GM12878 (cell line): ENCODE data around the gene ART3. TPM values are rescaled to one million over a fixed set of nuclear protein-coding genes. Genes with fewer than 3 reads are reported as not detected.
A peak's percentile ranks its signal among the peaks of the same experiment; 100 is the strongest.

Source experiments
- BCL11A ChIP-seq: IDR thresholded peaks from 2 replicates; pipeline ENCODE4 v1.6.1; 2011; ENCODE audit warnings: low read depth, low read length
- CBX3 ChIP-seq: fragments of 200-600 bp; sonication (generic); IDR thresholded peaks from 2 replicates; pipeline ENCODE4 v1.6.1; 2016; ENCODE audit warnings: low read depth, borderline replicate concordance
- GABPA ChIP-seq: IDR thresholded peaks from 2 replicates; pipeline ENCODE4 v1.6.1; 2014; ENCODE audit warnings: antibody characterized with exemption, low read depth, mild to moderate bottlenecking, inconsistent platforms
- JUNB ChIP-seq: IDR thresholded peaks from 2 replicates; pipeline ENCODE4 v1.6.1; 2016; ENCODE audit warnings: antibody characterized with exemption, mild to moderate bottlenecking
- MXI1 ChIP-seq: fragments of 150-350 bp; IDR thresholded peaks from 2 replicates; pipeline ENCODE4 v1.6.1; 2011; ENCODE audit warnings: low read depth, mild to moderate bottlenecking, inconsistent platforms, low read length, improper control_type of control experiment
- NR2C2 ChIP-seq: IDR thresholded peaks from 2 replicates; pipeline ENCODE4 v1.6.1; 2011; ENCODE audit warnings: borderline replicate concordance, low read depth; ENCODE audit not compliant: control insufficient read depth, insufficient read length
- PBX3 ChIP-seq: IDR thresholded peaks from 2 replicates; pipeline ENCODE4 v1.6.1; 2011; ENCODE audit warnings: mild to moderate bottlenecking, low read depth, low read length, moderate library complexity; ENCODE audit not compliant: insufficient replicate concordance
- POLR2AphosphoS5 ChIP-seq: IDR thresholded peaks from 2 replicates; pipeline ENCODE4 v1.6.1; 2011; ENCODE audit warnings: mild to moderate bottlenecking, low read length, inconsistent platforms
- POU2F2 ChIP-seq: IDR thresholded peaks from 3 replicates; pipeline ENCODE4 v1.6.1; 2011; ENCODE audit warnings: low read depth, mild to moderate bottlenecking, low read length, borderline replicate concordance
- SPI1 ChIP-seq: IDR thresholded peaks from 2 replicates; pipeline ENCODE4 v1.6.1; 2011; ENCODE audit warnings: low read depth, mild to moderate bottlenecking, low read length, moderate library complexity, borderline replicate concordance; ENCODE audit not compliant: insufficient read depth
- SRF ChIP-seq, 2 experiments: IDR thresholded peaks; 2 replicates each; pipeline ENCODE4 v1.6.1; 2011; ENCODE audit warnings: low read depth in 2 of 2, low read length in 2 of 2, mild to moderate bottlenecking in 1 of 2, moderate library complexity in 1 of 2
- ZBTB11 ChIP-seq: fragments of 450-650 bp; formaldehyde crosslinking; IDR thresholded peaks from 2 replicates; pipeline ENCODE4 v1.5.0; 2022; ENCODE audit warnings: mild to moderate bottlenecking, missing genetic modification characterization
- polyA plus RNA-seq, 11 experiments: library from polyadenylated mRNA; depleted of rRNA in 4 of 11; unstranded in 6 of 11; stranded (reverse) in 5 of 11; fragments of >200 nt; fragmentation: Nextera tagmentation in 4 of 11; fragmentation: Illumina TruSeq in 1 of 11; extraction: Ambion mirVana in 4 of 11; extraction: Trizol in 1 of 11; gene quantifications; 1 replicate in 1 of 11; 2 replicates in 10 of 11; pipeline versions ENCODE4 v1.2.1 to v1.2.3, GENCODE V29; 2011 to 2016; ENCODE audit warnings: inconsistent platforms in 2 of 11, missing spikeins in 2 of 11, low read depth in 1 of 11
- total RNA-seq, 4 experiments: library from RNA; depleted of rRNA in 3 of 4; stranded (reverse); fragments of >200 nt in 3 of 4; fragmentation: Illumina TruSeq in 1 of 4; extraction: Trizol in 1 of 4; gene quantifications; 2 replicates each; pipeline versions ENCODE4 v1.2.1 to v1.2.3, GENCODE V29; 2013 to 2021
- TF ChIP-seq, protein P1 (sequence below): IDR thresholded peaks from 2 replicates; pipeline ENCODE4 v1.6.1; 2012; ENCODE audit warnings: mild to moderate bottlenecking, low read depth, low read length
- TF ChIP-seq, protein P2 (sequence below): IDR thresholded peaks from 2 replicates; pipeline ENCODE4 v1.6.1; 2011; ENCODE audit warnings: low read depth, low read length, improper control_type of control experiment, borderline replicate concordance
- TF ChIP-seq, protein P3 (sequence below): fragments of 450-650 bp; IDR thresholded peaks from 2 replicates; pipeline ENCODE4 v1.6.1; 2017; ENCODE audit warnings: mild to moderate bottlenecking, moderate library complexity

ART3 gene
- total and polyA plus RNA-seq, 10 of the 15 experiments (the other 5 are each of a cell fraction or from before 2014, with no cell fraction given): 0.18 to 0.50 (median 0.26) TPM; not detected in 6

DNA sequence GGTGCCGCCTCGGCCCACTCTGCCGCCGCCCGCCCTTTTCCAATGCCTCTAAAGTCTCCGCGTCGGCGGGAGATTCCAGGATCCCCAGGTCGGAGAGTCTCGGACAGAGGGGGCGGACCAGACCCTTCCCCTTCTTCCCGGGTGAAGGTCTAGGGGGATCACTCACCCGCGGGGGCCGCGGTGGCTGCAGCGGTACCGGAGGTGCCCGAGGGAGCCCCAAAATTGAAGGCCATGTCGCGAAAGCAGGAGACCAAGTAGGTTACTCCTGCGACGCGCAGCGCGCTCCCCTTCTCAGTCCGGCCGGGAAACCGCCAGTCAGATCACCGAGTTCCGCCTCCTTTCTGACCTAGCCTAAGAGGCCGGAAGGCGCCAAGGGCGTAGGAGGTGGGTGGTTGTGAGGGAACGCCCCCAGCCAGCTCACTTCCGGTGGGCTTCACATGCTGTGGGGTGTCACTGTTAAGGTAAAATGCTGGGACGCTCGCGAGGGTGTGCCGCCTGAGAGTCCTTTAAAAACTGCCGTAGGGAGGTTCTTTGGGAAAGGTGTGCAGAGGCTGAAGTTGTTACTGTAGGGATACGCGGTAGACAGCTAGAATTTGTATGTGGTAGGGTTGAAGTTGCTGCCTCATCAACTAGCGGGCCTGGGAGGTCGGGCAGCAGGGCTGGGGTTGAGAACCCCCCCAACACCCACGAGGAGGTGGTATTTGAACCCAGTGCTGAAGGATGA, 73.8 kb downstream of the ART3 start, which contains the start of gene NUP54 (continued):
- TF ChIP-seq, protein P1, sequence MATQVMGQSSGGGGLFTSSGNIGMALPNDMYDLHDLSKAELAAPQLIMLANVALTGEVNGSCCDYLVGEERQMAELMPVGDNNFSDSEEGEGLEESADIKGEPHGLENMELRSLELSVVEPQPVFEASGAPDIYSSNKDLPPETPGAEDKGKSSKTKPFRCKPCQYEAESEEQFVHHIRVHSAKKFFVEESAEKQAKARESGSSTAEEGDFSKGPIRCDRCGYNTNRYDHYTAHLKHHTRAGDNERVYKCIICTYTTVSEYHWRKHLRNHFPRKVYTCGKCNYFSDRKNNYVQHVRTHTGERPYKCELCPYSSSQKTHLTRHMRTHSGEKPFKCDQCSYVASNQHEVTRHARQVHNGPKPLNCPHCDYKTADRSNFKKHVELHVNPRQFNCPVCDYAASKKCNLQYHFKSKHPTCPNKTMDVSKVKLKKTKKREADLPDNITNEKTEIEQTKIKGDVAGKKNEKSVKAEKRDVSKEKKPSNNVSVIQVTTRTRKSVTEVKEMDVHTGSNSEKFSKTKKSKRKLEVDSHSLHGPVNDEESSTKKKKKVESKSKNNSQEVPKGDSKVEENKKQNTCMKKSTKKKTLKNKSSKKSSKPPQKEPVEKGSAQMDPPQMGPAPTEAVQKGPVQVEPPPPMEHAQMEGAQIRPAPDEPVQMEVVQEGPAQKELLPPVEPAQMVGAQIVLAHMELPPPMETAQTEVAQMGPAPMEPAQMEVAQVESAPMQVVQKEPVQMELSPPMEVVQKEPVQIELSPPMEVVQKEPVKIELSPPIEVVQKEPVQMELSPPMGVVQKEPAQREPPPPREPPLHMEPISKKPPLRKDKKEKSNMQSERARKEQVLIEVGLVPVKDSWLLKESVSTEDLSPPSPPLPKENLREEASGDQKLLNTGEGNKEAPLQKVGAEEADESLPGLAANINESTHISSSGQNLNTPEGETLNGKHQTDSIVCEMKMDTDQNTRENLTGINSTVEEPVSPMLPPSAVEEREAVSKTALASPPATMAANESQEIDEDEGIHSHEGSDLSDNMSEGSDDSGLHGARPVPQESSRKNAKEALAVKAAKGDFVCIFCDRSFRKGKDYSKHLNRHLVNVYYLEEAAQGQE: peak; percentile 46; the same call in 1 of the 2 replicates
- TF ChIP-seq, protein P2, sequence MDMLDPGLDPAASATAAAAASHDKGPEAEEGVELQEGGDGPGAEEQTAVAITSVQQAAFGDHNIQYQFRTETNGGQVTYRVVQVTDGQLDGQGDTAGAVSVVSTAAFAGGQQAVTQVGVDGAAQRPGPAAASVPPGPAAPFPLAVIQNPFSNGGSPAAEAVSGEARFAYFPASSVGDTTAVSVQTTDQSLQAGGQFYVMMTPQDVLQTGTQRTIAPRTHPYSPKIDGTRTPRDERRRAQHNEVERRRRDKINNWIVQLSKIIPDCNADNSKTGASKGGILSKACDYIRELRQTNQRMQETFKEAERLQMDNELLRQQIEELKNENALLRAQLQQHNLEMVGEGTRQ: no peak
- TF ChIP-seq BCL11A: no peak
- peak; percentile 98 for TF ChIP-seq MXI1
- TF ChIP-seq CBX3: no peak
- no peak for TF ChIP-seq SPI1
- peak in 1 of 2 experiments; percentile 88; a peak in 3 of 4 replicates for TF ChIP-seq SRF (IDR thresholded peaks at IDR 0.05; ENCODE audit: low read depth in 2 of 2, low read length in 2 of 2)
- peak; percentile 94 for TF ChIP-seq ZBTB11
- TF ChIP-seq, protein P3, sequence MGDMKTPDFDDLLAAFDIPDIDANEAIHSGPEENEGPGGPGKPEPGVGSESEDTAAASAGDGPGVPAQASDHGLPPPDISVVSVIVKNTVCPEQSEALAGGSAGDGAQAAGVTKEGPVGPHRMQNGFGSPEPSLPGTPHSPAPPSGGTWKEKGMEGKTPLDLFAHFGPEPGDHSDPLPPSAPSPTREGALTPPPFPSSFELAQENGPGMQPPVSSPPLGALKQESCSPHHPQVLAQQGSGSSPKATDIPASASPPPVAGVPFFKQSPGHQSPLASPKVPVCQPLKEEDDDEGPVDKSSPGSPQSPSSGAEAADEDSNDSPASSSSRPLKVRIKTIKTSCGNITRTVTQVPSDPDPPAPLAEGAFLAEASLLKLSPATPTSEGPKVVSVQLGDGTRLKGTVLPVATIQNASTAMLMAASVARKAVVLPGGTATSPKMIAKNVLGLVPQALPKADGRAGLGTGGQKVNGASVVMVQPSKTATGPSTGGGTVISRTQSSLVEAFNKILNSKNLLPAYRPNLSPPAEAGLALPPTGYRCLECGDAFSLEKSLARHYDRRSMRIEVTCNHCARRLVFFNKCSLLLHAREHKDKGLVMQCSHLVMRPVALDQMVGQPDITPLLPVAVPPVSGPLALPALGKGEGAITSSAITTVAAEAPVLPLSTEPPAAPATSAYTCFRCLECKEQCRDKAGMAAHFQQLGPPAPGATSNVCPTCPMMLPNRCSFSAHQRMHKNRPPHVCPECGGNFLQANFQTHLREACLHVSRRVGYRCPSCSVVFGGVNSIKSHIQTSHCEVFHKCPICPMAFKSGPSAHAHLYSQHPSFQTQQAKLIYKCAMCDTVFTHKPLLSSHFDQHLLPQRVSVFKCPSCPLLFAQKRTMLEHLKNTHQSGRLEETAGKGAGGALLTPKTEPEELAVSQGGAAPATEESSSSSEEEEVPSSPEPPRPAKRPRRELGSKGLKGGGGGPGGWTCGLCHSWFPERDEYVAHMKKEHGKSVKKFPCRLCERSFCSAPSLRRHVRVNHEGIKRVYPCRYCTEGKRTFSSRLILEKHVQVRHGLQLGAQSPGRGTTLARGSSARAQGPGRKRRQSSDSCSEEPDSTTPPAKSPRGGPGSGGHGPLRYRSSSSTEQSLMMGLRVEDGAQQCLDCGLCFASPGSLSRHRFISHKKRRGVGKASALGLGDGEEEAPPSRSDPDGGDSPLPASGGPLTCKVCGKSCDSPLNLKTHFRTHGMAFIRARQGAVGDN: peak; percentile 78
- TF ChIP-seq NR2C2: no peak
- TF ChIP-seq JUNB: peak; percentile 27; the same call in 1 of the 2 replicates
- no peak for TF ChIP-seq PBX3
- peak; percentile 94 for TF ChIP-seq POLR2AphosphoS5
- TF ChIP-seq GABPA: peak; percentile 97
- TF ChIP-seq POU2F2: peak; percentile 81; the same call in 2 of the 3 replicates
